Right hindlimb (tissue), 1 donor: Measurements from ENCODE around the gene PEX3.
A peak's percentile ranks its signal among the peaks of the same experiment; 100 is the strongest.
"Not testable (repeated sequence)": the region's sequence is repeated elsewhere in the genome, so short reads cannot be mapped to it uniquely, and the experiment has no call there.

Experiments
- DNase-seq: peaks from one replicate; pipeline ENCODE4 v3.0.0-alpha.2; 2018

Gene PEX3

DNA sequence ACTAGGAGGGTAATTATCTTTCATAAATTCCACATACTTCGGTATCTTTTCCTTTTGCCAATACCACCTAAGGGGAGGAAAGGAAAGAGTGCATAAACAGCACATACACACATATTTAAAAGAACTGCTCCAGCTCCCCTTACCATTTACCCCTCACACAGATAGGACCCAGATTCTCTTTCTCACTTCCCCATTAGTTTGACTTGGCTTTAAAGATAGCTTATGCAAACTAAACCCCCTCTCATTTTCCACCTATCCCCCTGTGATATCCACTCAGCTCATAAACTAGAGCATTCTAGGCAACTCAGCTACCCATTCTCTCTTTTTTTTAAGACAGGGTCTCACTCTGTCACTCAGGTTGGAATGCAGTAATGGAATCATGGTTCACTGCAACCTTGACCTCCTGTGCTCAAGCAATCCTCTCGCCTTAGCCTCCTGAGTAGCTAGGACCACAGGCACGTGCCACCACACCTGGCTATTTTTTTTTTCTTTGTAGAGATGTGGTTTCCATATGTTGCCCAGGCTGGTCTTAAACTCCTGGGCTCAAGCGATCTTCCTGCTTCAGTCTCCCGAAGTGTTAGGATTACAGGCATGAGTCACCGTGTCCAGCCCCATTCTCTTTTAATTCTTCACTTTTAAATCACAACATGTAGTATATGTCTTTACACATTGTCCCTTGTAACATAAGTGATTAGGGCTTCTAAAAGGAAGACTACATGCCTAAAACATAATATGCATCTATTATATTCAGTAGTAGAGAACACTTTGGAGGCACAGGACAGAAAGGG is 56.9 kb downstream of the PEX3 start:
- no peak for DNase-seq

DNA sequence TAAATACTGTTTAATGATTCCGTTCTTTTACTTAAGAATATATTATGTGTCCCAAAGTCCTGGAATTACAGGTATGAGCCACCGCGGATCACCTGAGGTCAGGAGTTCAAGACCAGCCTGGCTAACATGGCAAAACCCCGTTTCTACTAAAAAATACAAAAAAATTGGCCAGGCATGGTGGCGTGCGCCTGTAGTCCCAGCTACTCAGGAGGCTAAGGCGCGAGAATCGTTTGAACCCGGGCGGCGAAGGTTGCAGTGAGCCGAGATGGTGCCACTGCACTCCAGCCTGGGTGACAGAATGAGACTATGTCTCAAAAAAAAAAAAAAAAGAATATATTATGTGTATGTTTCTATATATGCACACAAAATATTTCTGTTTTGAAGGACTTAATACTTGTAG is 59.7 kb downstream of the PEX3 start:
- not testable (repeated sequence) for DNase-seq

DNA sequence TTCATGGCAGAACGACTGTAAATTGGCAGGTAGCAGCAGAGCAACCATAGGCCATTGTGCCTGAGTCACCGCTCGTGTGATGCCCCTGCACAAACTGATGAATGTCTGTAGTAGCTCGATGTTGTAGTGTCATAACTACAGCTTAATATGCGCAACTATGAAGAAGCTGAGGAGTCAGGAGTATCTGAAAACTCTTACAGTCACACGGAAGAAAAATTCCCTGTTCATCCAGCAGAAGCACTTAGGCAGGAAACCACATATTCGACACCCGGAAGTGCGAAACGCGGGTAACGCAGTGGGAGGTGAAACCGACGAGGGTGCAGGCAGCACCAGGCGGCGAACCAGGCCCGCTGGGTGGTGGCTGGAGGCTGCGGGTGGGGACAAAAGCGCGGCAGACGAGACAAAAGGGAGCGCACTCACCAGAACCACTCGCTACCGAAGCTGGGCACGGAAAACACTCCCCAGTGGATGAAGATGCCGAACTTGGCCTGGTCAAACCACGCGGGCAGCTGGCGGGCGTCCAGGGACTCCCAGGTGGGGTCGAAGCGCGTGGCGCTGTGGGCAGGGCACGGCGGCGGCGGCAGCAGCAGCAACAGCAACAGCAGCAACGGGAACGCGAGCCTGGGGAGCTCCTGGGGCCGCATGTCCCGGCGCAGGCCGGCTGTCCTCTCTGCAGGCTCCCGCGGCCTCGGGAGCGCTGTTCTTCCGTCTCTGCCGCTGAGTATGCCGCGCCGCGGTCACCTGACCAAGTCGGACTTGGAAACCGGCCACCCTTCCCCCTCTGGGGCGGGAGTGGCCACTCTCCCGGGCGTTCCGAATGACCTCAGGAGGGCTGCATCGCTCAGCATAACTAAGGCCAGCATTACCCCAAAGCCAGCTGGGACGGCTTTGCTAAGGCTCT is 60.6 kb downstream of the PEX3 start, which contains the start of gene FUCA2:
Gene FUCA2, minus strand, starts transcription at position 730 of the 901 bp plus-strand sequence. Its CDS starts 86 bp downstream, at position 644.
- peak; percentile 90 for DNase-seq

DNA sequence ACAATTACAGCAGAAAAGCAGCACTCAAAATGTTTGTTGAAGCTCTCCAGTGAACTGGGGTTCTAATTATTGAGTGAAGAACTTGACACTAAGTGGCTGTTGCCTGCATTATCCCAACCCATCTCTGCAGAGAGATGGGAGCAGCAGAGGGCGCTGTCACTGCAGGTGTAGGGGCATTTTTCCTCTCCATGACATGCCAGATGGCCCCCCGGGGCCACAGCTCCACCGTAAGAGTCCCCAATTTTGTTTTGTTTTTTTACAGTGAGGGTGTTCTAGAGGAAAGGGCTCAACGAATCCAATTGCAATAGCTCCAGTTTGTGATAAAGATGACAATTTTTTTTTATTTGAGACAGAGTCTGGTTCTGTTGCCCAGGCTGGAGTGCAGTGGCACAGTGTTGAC is 62.8 kb downstream of the PEX3 start:
- no peak for DNase-seq

DNA sequence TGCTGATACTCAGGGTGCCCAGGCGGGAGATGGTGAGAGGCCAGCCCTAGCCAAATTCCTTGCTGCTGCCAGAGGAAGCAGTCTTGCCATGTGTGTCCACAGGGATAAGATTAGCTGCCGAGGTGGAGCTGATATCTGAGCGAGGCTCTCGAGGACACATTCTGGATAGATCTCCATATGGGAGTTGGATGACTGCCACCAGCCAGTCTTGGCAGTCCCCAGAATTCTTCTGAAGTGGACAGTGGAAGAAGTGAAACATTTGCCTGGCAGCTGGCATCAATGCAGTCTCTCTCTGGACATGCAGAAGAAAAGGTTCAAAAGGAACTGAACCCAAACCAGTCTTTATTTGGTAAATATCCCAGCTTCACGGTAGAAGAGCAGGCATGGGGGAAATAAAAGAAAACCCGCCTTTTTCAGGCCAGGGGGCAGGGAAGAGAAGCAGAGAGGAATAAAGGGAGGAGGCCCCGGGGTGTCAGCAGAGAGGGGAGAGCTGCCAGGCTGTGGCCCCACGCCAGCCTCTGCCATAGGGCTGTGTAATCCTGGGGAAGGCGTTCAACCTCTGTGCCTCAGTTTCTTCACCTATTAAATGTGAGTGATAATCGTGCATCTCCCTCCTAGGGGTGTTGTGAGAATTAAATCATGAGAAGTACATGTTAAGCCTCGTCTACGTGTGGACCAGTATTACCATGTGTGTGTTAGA is 64.6 kb downstream of the PEX3 start:
- DNase-seq: peak; percentile 73

DNA sequence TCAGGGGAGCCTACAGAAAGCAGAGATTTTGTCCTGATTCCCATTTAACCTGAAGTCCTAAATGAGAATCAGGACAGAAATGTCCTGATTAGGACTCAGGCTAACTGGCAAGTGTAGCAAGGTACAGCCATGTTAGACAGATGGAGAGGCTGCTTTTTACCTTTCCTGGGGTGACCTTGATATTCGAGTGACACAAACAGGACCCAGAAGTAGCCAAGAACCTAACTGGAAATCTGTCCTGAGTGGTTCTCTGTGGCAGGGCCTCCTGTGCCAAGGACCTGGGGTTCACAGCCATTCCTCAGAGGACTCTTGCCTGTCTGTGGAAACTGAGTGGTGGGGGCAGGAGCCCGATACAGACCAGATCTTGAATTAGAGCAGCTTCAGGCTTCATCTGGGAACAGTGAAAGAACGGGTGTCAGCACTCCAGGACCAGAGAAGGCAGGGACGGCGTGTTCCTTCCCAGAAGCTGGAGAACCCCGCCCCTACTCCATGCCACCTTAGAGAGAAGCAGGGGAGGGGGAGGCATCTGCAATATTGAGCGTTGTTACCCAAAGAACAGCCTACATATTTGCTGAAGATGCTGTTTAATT is 65.3 kb downstream of the PEX3 start:
- DNase-seq: no peak

DNA sequence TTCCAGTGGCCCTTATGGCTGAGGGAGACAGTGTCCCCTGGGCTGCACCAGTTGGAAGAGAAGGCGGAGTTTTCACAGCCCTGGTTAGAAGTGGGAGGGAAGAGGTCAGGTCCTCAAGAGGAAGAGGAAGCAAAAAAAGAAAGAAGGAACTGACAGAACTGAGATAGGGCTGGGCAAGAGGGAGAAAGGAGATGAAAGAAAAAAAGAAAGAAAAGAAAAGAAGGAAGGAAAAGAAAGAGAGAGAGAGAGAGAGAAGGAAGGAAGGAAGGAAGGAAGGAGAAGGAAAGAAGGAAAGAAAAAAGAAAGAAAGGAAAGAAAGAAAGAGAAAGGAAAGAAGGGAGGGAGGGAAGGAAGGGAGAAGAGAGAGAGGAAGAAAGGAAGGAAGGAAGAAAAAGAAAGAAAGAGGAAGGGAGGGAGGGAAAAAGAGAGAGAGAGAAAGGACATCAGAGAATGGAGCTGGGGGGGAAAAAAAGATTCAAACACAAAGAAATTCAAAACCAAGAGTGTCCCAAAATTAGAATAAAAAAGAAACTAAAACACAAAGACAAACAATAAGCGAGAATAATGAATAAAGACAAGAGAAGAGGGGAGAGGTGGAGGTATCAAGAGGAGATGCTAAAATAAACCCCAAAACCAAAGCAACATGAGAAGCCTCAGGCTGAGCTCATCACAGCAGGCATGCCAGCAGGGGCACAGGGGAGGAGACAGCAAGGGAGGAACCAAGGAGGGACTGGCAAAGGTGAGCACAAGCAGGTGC is 66.3 kb downstream of the PEX3 start:
- DNase-seq: no peak

DNA sequence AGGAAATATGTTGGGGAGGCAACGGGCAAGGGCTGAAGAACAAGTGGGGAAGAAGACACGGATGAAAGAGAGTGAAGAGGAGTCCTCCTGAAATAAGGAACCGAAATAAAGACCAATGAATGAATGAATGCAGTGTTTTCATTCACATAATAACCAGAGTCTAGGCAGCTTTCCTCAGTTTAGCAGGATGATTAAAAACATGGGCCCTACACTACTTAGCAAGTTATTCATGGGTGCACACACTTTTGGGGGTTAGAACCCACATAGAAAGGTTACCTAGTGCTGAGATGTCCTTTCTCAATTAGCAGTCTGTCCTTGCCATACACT is 66.8 kb downstream of the PEX3 start:
- no peak for DNase-seq

DNA sequence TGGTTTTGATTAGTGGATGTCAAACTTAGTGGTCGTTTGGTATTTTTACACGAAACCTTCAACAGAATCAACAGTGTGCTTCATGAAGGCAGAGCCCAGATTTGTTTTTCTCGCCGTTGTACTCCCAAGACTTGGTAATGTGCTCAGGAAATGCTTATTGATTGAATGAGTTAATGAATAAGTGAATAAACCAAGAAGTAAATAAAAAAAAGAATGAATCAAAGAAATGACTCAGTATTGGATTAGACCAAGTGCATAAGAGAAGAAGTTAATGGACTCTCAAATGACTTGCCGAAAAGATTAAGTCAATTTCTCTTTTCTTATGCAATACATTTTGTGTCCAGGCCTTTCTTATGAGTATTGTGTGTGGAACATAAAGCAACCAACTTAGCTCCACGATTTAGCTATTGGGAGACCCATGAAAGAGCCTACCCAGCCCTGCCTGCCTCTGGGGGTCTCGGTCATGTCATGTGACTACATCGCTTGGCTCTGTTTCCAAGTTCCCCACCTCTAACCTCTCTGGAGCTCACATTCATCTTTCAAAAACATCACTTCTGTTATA is 71.5 kb downstream of the PEX3 start:
- DNase-seq: no peak

DNA sequence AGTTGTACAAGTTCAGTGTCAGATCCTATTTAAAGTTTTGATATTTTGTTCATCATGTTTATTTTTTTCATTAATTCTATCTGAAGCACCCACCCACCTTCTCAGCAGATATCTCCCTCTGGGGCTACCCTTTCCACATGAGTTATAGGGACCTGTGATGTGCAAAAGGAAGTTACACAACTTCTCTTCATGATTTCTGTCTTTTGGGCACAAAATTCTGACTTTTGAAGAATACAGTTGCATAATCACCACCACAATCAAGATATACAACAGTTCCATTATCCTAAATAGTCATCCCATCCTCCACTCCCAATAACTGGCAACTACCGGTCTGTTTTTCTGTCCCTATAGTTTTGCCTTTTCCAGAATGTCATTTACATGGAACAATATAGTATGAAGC is 74.8 kb downstream of the PEX3 start:
- DNase-seq: no peak

DNA sequence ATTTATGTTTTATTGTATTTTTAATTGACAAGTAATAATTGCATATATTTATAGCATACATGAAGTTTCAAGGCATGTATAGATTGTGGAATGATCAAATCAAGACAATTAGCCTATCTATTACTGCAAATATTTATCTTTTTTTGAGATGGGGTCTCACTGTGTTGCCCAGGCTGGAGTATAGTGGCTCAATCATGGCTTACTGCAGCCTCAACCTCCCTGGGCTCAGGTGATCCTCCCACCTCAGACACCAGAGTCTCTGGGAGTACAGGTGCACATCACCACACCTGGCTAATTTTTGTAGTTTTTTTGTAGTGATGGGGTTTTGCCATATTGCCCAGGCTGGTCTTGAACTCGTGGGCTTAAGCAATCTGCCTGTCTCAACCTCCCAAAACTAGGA is 77.1 kb downstream of the PEX3 start:
- DNase-seq: no peak

DNA sequence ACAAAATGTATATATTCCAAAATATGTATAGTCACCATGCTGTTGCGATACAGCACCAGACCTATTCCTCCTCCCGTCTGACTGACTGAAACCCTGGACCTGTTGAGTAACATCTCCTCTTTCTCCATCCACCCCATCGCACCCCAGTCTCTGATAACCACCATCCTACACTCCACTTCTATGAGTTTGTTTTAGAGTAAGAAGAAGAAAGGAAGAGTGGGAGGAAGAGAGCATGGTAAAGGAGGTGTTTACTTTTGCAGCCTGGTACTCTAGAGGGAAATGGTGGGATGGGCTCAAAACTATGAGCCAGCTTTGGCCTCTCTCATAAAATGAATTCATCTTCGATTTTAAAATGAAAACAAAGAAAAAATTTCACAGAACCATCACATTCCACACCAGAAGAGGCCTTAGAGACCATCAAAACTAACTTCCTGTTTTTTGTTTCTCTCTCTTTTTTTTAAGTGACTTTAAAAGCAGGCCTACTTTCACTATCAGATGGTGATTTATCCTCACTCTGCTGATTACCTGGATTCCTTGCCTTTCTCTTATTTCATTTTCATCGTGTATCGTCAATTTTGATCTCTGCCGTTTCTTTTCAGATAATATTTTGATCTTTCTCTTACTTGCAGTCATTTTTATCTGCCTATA is 77.7 kb downstream of the PEX3 start:
- no peak for DNase-seq

DNA sequence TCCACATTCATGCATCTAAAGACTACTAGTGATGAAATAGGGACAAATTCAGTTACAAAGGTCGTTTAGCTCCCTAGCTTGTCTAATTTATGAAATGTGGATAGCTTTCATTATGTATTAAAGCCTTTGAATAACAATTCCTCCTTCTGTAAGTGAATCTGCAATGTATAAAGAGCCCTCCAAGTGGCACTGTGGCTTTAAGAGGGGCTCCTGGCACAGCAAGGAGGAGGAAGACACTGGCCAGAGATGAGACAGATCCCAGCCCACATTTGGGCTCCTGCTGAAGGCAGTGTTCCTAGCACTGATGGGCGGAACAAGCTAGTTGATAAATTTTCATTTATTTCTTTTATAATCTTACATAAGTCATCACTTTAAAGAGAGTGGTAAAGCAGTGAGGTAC is 78.5 kb downstream of the PEX3 start:
- DNase-seq: no peak

DNA sequence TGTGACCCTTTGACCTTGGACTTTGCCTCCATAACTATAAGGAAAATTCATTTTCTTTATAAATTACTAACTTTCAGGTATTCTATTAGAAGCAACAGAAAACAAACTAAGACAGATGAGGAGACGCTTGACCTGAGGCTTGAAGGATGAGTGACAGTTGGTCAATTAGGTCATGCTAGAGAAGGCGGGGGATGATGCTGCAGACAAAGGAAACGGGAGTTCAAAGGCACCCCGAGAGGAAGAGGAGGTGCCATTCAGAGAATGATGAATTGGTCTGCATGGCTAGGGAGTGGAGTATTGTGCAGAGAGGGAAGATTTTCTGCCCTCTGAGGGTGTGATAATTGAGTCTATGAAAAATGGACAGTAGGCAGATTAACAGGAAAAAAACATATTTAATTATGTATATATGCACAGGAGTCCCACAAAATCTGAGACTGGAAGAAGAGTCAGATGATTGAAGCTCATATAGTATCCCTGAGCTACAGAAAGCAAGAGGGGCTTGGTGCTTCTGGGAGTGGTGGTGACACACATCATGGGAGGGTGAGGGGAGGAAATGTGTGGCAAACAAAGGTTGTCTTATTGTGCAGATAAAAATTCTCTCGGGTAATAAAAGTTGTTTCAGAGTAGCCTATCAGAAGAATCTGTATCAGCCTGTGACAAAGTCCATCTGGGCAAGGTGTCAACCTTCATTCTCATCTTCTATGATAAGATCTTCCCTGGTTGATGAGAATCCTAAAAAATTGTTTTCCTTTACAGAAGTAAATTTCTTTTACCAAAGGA is 81.3 kb downstream of the PEX3 start:
- DNase-seq: no peak

DNA sequence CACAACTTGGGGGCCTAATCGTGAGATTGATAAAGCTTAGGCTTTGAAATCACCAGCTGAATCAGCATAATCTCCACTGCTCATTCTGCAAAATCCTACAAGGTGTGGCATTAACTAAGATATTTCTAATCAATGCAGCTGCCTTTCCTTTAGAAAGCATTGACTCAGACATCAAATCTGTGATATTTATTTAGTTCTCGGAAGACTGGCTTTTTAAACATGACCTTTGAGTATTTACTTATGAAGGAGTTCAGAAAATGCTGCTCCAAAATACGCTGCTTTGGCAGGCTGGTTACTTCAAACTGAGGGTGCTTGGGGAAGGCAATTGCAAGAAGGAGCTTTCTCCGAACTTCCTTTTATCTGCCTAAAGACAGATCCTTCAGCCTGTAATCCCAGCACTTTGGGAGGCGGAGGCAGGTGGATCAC is 84.6 kb downstream of the PEX3 start:
- DNase-seq: no peak

DNA sequence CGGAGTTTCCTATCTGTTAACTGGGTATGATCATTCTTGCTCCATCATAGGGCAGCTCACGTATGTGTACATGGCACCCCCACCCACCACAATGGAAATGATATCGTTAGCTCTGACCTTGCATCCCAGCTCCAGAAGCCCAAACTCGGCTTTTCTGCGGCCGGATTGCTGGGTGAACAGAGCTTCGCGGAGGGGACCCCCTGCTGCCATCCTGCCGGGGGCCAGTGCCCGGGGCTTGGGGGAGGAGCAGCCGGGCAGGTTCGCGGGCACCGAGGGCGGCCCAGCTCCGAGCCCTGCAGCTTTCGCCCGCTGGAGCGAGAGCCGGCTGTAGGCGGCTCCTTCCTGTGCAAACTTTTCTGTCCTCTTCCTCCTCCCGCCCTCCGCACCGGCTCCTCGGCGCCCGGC is 85.9 kb downstream of the PEX3 start:
- DNase-seq: peak; percentile 59

DNA sequence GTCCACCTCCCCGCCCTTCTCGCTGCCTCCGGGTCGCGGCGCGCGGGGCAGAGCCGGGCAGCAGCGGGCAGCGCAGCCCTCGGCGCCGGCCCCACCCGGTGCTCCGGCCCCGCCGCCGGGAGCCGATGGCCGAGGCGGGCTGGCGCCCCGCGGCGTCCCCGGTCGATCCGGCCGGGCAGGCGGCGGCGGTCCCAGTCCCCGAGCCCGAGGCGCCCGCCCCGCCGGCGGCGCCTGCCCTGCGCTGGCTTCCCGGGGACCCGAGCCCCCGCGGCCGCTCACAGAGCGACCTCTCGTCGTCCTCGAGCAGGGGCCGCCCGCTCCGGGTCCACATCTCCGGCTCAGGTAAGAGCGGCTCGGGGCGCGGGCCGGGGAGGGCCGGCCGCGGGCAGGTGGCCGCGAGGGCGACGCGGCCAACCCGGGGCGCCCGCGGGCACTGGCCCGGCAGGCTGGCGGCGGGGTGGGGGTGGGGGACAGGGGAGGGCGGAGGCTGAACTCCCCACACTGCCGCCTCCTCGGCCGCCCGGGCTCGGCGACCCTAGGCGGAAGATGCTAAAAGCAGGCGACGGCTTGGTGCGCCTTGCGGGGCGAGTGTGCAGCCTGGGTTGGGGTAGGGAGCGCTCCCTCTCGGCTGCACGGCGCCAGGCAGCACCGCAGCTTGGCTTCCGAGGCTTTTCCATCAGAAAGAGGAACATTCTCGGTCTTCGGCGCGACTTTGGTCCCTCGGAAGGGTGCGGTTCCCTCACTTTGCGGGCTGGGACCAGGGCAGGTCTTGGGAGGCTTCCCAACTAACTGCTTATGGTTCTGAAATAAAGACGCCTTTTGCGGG is 86.5 kb downstream of the PEX3 start:
- peak; percentile 70 for DNase-seq

DNA sequence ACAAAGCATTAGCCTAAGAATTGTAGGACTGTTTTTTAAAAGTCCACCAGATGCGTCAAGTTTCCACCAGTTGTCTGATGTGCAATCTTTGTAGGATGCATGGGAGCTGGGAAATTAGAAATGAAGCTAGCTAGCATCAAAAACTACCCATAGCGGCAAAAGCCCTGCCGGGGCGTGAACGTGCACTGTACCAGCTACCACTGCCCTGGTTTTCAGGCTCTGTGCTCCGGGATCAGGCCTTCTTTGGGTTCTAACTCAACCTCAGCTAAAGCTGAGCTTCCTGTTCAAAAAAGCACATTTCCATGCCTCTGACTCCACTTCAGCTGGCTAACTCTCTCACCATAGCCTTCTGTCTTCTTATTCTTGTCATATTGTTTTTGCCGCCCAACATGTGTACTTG is 87.8 kb downstream of the PEX3 start:
- no peak for DNase-seq

DNA sequence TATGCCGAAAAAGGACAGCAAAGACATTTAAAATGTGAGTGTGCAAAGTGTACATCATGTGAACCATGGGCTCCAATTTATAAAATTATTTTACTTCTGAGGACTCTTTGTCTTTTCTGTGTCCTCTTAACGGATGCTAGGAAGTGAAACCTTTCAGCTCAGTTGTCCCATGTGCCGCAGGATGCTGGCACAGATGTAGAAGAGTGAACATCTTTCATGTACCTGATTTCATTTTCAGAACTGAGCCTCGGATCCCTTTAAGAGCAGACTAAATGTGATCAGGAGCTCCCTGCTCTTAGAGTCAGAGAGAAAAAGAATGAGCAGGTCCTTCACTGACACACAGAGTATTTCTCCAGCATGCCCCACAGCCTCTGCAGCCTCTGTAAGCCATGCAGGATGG is 88.5 kb downstream of the PEX3 start:
- no peak for DNase-seq

DNA sequence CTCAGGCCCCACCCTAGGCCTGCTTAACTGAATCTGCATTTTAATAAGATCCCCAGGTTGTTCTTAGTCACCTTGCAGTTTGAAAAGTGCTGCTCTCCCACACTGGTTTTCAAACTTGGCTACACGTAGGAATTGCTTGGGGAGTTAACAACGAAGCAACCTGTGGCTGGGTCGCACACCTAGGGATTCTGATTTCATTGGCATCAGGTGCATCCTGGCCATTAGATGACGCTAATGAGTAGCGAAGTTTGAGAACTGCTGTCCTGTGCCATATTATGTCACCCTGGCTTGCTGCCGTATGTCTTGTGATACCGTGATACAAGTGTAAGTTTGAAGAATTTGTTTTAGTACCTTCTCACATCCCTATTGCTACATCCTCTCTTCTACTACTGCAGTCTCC is 89.1 kb downstream of the PEX3 start:
- DNase-seq: no peak
